SU-DHL-6 (cell line): ENCODE data around the gene LAYN.

Source experiments
- H2AFZ ChIP-seq: fragments of 200-600 bp; sonication (generic); 2 replicates; pipeline ENCODE4 v1.6.1; 2014; ENCODE audit warnings: low read depth, mild to moderate bottlenecking, moderate library complexity, mixed read lengths, antibody characterized with exemption, low read length; ENCODE audit not compliant: severe bottlenecking
- H3F3A ChIP-seq: fragments of 200-600 bp; shearing (Covaris generic); 2 replicates; pipeline ENCODE4 v1.6.0; 2016; ENCODE audit warnings: antibody characterized with exemption, mild to moderate bottlenecking; ENCODE audit not compliant: insufficient read depth
- H3K27ac ChIP-seq: fragments of 200-600 bp; sonication (generic); 2 replicates; pipeline ENCODE4 v1.5.1; 2016; ENCODE audit warnings: low read depth, mild to moderate bottlenecking, low read length, moderate library complexity, mixed read lengths
- H3K27me3 ChIP-seq: fragments of 200-600 bp; sonication (generic), shearing (Covaris generic); 2 replicates; pipeline ENCODE4 v1.6.0; 2014; ENCODE audit warnings: mild to moderate bottlenecking, low read length
- H3K36me3 ChIP-seq: fragments of 200-600 bp; sonication (generic); 2 replicates; pipeline ENCODE4 v1.6.1; 2014; ENCODE audit warnings: mild to moderate bottlenecking, low read length, mixed read lengths
- H3K4me2 ChIP-seq: fragments of 300-600, 200-600 bp; shearing (Covaris generic), sonication (generic); 2 replicates; pipeline ENCODE4 v1.6.0; 2014; ENCODE audit warnings: low read length, low read depth, mild to moderate bottlenecking; ENCODE audit not compliant: poor library complexity, severe bottlenecking
- H3K4me3 ChIP-seq: fragments of 200-600 bp; sonication (generic); 2 replicates; pipeline ENCODE4 v1.5.1; 2014; ENCODE audit warnings: antibody characterized with exemption, low read length, mild to moderate bottlenecking, mixed read lengths; ENCODE audit not compliant: insufficient read depth, poor library complexity, severe bottlenecking
- H3K79me2 ChIP-seq: fragments of 200-600 bp; sonication (generic); 2 replicates; pipeline ENCODE4 v1.6.1; 2014; ENCODE audit warnings: mild to moderate bottlenecking, low read length, moderate library complexity; ENCODE audit not compliant: insufficient read depth
- H3K9ac ChIP-seq: fragments of 200-600 bp; sonication (generic); 2 replicates; pipeline ENCODE4 v1.7.0; 2014; ENCODE audit warnings: mild to moderate bottlenecking, low read length
- H3K9me2 ChIP-seq: fragments of 200-600 bp; sonication (generic); replicated peaks from 2 replicates; pipeline ENCODE4 v1.6.1; 2014; ENCODE audit warnings: low read length; ENCODE audit not compliant: insufficient read depth
- H3K9me3 ChIP-seq: fragments of 200-600 bp; sonication (generic); 2 replicates; pipeline ENCODE4 v1.6.1; 2014; ENCODE audit warnings: low read length, mixed read lengths; ENCODE audit not compliant: insufficient read depth
- H4K20me1 ChIP-seq: fragments of 200-600 bp; sonication (generic); 2 replicates; pipeline ENCODE4 v1.6.1; 2014; ENCODE audit warnings: low read depth, mild to moderate bottlenecking, antibody characterized with exemption, low read length, moderate library complexity, mixed read lengths
- EZH2phosphoT487 ChIP-seq: fragments of 200-600 bp; sonication (generic), shearing (Covaris generic); conservative IDR thresholded peaks from 2 replicates; pipeline ENCODE4 v1.6.1; 2018; ENCODE audit warnings: mild to moderate bottlenecking, antibody characterized with exemption, low read length, moderate library complexity, mixed read lengths
- TF ChIP-seq, protein P1 (sequence below): fragments of 200-600 bp; sonication (generic); IDR thresholded peaks from one replicate; pipeline ENCODE4 v1.5.1; 2017; ENCODE audit warnings: antibody characterized with exemption, mild to moderate bottlenecking, low read length, moderate library complexity; ENCODE audit not compliant: insufficient read depth, poor library complexity, severe bottlenecking

LAYN gene

DNA sequence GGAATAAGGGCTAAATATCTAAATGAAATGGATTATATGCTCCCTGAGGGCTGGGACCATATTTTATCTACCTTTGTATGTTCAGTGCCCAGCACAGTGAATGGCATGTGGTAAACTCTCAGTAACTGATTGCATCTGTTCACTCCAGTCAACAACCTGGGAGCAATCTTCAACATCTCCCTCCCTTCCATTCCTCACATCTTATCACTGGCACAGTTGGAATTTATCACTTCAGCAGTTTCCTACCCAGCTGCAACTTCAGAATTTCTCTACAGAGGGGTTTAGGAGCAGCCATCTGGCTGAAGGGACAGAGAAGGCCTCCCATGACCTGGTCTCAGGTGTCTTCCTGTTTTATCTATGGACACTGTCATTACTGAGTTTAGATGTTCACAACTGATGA is 52.0 kb downstream of the LAYN start:
- no peaks in the 10 kb centered on the region for H3K79me2 ChIP-seq

GRCh38 chr11:111596319-111596718 is 55.8 kb downstream of the LAYN start:
- TF ChIP-seq, protein P1, sequence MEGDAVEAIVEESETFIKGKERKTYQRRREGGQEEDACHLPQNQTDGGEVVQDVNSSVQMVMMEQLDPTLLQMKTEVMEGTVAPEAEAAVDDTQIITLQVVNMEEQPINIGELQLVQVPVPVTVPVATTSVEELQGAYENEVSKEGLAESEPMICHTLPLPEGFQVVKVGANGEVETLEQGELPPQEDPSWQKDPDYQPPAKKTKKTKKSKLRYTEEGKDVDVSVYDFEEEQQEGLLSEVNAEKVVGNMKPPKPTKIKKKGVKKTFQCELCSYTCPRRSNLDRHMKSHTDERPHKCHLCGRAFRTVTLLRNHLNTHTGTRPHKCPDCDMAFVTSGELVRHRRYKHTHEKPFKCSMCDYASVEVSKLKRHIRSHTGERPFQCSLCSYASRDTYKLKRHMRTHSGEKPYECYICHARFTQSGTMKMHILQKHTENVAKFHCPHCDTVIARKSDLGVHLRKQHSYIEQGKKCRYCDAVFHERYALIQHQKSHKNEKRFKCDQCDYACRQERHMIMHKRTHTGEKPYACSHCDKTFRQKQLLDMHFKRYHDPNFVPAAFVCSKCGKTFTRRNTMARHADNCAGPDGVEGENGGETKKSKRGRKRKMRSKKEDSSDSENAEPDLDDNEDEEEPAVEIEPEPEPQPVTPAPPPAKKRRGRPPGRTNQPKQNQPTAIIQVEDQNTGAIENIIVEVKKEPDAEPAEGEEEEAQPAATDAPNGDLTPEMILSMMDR, result no peak
- TF ChIP-seq EZH2phosphoT487, result no peak
- Histone ChIP-seq H3K27ac (no peak overlapping the region), H3K9me2 (no peaks in the 10 kb centered on the region), H4K20me1 (no peaks in the 10 kb centered on the region), H3K4me3 (no peak overlapping the region), H3K79me2 (no peaks in the 10 kb centered on the region), H3K9me3 (no peaks in the 10 kb centered on the region), H2AFZ (no peak overlapping the region), H3K36me3 (no peaks in the 10 kb centered on the region), H3K4me2 (no peak overlapping the region), H3K9ac (no peak overlapping the region), H3F3A (no peaks in the 10 kb centered on the region; the same call in 1 of the 2 replicates), H3K27me3 (no peaks in the 10 kb centered on the region)

More for the DNA sequence above, 52.0 kb downstream of the LAYN start:
- H3K9me3 ChIP-seq, result no peaks in the 10 kb centered on the region
- no peaks in the 10 kb centered on the region for H3K27me3 ChIP-seq
- no peaks in the 10 kb centered on the region for H3K9me2 ChIP-seq
- H3F3A ChIP-seq, result no peaks in the 10 kb centered on the region
- H3K36me3 ChIP-seq, result no peaks in the 10 kb centered on the region
- TF ChIP-seq, protein P1, result no peak
- no peak for TF ChIP-seq EZH2phosphoT487
- H3K4me2 ChIP-seq, result no peak overlapping the region
- H4K20me1 ChIP-seq, result no peaks in the 10 kb centered on the region
- H3K9ac ChIP-seq, result no peak overlapping the region
- H2AFZ ChIP-seq, result no peak overlapping the region
- no peak overlapping the region for H3K27ac ChIP-seq
- no peak overlapping the region for H3K4me3 ChIP-seq

GRCh38 chr11:111598148-111598547 is 57.6 kb downstream of the LAYN start:
- Histone ChIP-seq H3K27me3 (no peaks in the 10 kb centered on the region), H3K4me3 (no peak overlapping the region), H3K9me2 (no peaks in the 10 kb centered on the region), H3F3A (peaks cover 1% of the 10 kb centered on the region), H3K79me2 (no peaks in the 10 kb centered on the region), H3K4me2 (peak overlapping the region; percentile 43), H3K9me3 (no peaks in the 10 kb centered on the region), H3K36me3 (no peaks in the 10 kb centered on the region), H2AFZ (no peak overlapping the region), H4K20me1 (no peaks in the 10 kb centered on the region), H3K27ac (no peak overlapping the region), H3K9ac (no peak overlapping the region)
- no peak for TF ChIP-seq EZH2phosphoT487
- TF ChIP-seq, protein P1, result no peak
